Mesenchymal stem cell (in vitro differentiated cells and primary cell): ENCODE results near the gene MROH2A.
"Not testable (repeated sequence)": the region's sequence is repeated elsewhere in the genome, so short reads cannot be mapped to it uniquely, and the experiment has no call there.

ENCODE experiments used
- DNase-seq: peaks from one replicate; pipeline ENCODE4 v3.0.0-alpha.2; 2013
- H2AFZ ChIP-seq: one replicate; pipeline ENCODE4 v1.6.1; 2013; ENCODE audit warnings: low read depth, mild to moderate bottlenecking, control low read depth, inconsistent platforms, low read length, moderate library complexity
- H2AK5ac ChIP-seq: 2 replicates; pipeline ENCODE4 v1.6.1; 2013; ENCODE audit warnings: low read length, moderate library complexity, mild to moderate bottlenecking, inconsistent platforms; ENCODE audit not compliant: severe bottlenecking
- H2BK120ac ChIP-seq: one replicate; pipeline ENCODE4 v1.6.1; 2013; ENCODE audit warnings: low read depth, mild to moderate bottlenecking, inconsistent platforms, low read length, moderate library complexity
- H2BK12ac ChIP-seq, 2 experiments: one replicate each; pipeline ENCODE4 v1.6.1; 2013; ENCODE audit warnings: inconsistent platforms in 2 of 2, low read length in 2 of 2, mild to moderate bottlenecking in 2 of 2, moderate library complexity in 2 of 2, control low read depth in 1 of 2
- H2BK15ac ChIP-seq: one replicate; pipeline ENCODE4 v1.6.1; 2013; ENCODE audit warnings: mild to moderate bottlenecking, low read depth, inconsistent platforms; ENCODE audit not compliant: poor library complexity, severe bottlenecking
- H2BK5ac ChIP-seq: 2 replicates; pipeline ENCODE4 v1.6.1; 2013; ENCODE audit warnings: low read depth, mild to moderate bottlenecking, low read length, control low read depth, inconsistent platforms; ENCODE audit not compliant: poor library complexity, severe bottlenecking
- H3K14ac ChIP-seq, 2 experiments: one replicate each; pipeline ENCODE4 v1.6.1; 2013; ENCODE audit warnings: inconsistent platforms in 2 of 2, low read length in 2 of 2, control low read depth in 1 of 2, mild to moderate bottlenecking in 1 of 2, moderate library complexity in 1 of 2
- H3K18ac ChIP-seq, 2 experiments: one replicate each; pipeline ENCODE4 v1.6.1; 2013; ENCODE audit warnings: inconsistent platforms in 2 of 2, low read length in 2 of 2, control low read depth in 1 of 2, low read depth in 1 of 2, mild to moderate bottlenecking in 1 of 2
- H3K23ac ChIP-seq, 2 experiments: one replicate each; pipeline ENCODE4 v1.6.1; 2013; ENCODE audit warnings: inconsistent platforms in 2 of 2, low read length in 2 of 2, mild to moderate bottlenecking in 2 of 2, moderate library complexity in 2 of 2, control low read depth in 1 of 2
- H3K27ac ChIP-seq: 2 replicates; pipeline ENCODE4 v1.5.1; 2013; ENCODE audit warnings: mild to moderate bottlenecking, moderate library complexity, low read length, control low read depth, inconsistent platforms; ENCODE audit not compliant: poor library complexity, severe bottlenecking
- H3K27me3 ChIP-seq, 2 experiments: 2 replicates each; pipeline versions ENCODE4 v1.6.1 to v1.7.0; 2013; ENCODE audit warnings: low read length in 2 of 2, mild to moderate bottlenecking in 2 of 2, moderate library complexity in 2 of 2, control low read depth in 1 of 2, inconsistent platforms in 1 of 2; ENCODE audit not compliant: control insufficient read depth in 1 of 2, insufficient read depth in 1 of 2
- H3K36me3 ChIP-seq, 2 experiments: 2 replicates each; pipeline versions ENCODE4 v1.6.1 to v1.7.0; 2013; ENCODE audit warnings: low read length in 2 of 2, control low read depth in 1 of 2, inconsistent platforms in 1 of 2, low read depth in 1 of 2, mild to moderate bottlenecking in 1 of 2; ENCODE audit not compliant: insufficient read depth in 2 of 2, control insufficient read depth in 1 of 2
- H3K4ac ChIP-seq, 2 experiments: one replicate each; pipeline ENCODE4 v1.6.1; 2013; ENCODE audit warnings: inconsistent platforms in 2 of 2, low read length in 2 of 2, mild to moderate bottlenecking in 2 of 2, moderate library complexity in 2 of 2, control low read depth in 1 of 2, low read depth in 1 of 2
- H3K4me1 ChIP-seq: 2 replicates; pipeline ENCODE4 v1.6.1; 2013; ENCODE audit warnings: low read depth, low read length, control low read depth; ENCODE audit not compliant: control insufficient read depth, insufficient read depth
- H3K4me2 ChIP-seq: 2 replicates; pipeline ENCODE4 v1.6.1; 2013; ENCODE audit warnings: low read length, mild to moderate bottlenecking, inconsistent platforms; ENCODE audit not compliant: poor library complexity, severe bottlenecking
- H3K4me3 ChIP-seq, 2 experiments: 2 replicates each; pipeline versions ENCODE4 v1.5.1 to v1.7.0; 2013; ENCODE audit warnings: low read length in 2 of 2, mild to moderate bottlenecking in 2 of 2, control low read depth in 1 of 2, low read depth in 1 of 2; ENCODE audit not compliant: insufficient read depth in 1 of 2
- H3K79me1 ChIP-seq: replicated peaks from 2 replicates; pipeline ENCODE4 v1.6.1; 2013; ENCODE audit warnings: mild to moderate bottlenecking, control low read depth, low read length, inconsistent platforms; ENCODE audit not compliant: poor library complexity, severe bottlenecking
- H3K9ac ChIP-seq: 2 replicates; pipeline ENCODE4 v1.7.0; 2013; ENCODE audit warnings: mild to moderate bottlenecking, low read length, moderate library complexity
- H3K9me3 ChIP-seq: 2 replicates; pipeline ENCODE4 v1.7.0; 2013; ENCODE audit warnings: mild to moderate bottlenecking, low read length; ENCODE audit not compliant: control insufficient read depth
- H4K8ac ChIP-seq: one replicate; pipeline ENCODE4 v1.6.1; 2013; ENCODE audit warnings: inconsistent platforms, mild to moderate bottlenecking, low read length, moderate library complexity
- H4K91ac ChIP-seq: one replicate; pipeline ENCODE4 v1.6.1; 2013; ENCODE audit warnings: mild to moderate bottlenecking, low read length, inconsistent platforms
- WGBS: methylation state at CpG from one replicate; pipeline ENCODE4 v1.1.7; 2013; ENCODE audit warnings: mixed read lengths; 5-methylcytosine and 5-hydroxymethylcytosine counted together

MROH2A gene

DNA sequence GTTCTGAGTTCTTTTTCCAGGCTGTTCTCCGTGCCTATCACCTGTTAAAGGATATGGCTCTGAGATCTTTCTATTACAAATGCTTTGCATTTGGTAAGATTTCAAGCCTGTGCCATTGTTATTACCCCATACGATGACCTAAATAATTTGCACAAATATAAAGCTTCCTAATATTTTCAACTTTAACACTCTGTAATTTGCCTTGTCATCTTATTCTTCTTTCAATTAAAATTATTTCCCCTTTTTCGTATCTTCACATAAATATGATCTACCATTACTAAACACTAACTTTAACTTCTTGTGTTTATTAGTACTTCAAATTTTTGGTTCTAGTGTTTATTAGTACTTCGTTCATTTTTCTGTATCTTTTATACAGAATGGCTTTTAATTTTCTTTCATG is 93.3 kb downstream of the MROH2A start:
- Histone ChIP-seq H3K4me3 (no peak overlapping the region), H3K79me1 (no peaks in the 10 kb centered on the region), H2BK5ac (no peak overlapping the region), H3K4me2 (no peak overlapping the region), H3K14ac (no peak overlapping the region), H3K18ac (no peak overlapping the region), H3K36me3 (peaks cover 4 to 7% of the 10 kb centered on the region in 2 experiments), H3K9ac (no peak overlapping the region), H3K27ac (no peak overlapping the region), H4K8ac (no peak overlapping the region), H2BK120ac (no peak overlapping the region), H2AFZ (no peak overlapping the region), H2AK5ac (no peak overlapping the region), H4K91ac (no peak overlapping the region), H3K23ac (no peak overlapping the region), H2BK12ac (no peak overlapping the region), H3K4ac (no peak overlapping the region), H3K27me3 (peaks cover 0 to 3% of the 10 kb centered on the region in 2 experiments), H3K4me1 (peaks cover 2% of the 10 kb centered on the region), H3K9me3 (peaks cover 30% of the 10 kb centered on the region), H2BK15ac (no peak overlapping the region)
- no peak for DNase-seq
- 100% methylated on average over 2 of the region's 4 CpGs for WGBS

DNA sequence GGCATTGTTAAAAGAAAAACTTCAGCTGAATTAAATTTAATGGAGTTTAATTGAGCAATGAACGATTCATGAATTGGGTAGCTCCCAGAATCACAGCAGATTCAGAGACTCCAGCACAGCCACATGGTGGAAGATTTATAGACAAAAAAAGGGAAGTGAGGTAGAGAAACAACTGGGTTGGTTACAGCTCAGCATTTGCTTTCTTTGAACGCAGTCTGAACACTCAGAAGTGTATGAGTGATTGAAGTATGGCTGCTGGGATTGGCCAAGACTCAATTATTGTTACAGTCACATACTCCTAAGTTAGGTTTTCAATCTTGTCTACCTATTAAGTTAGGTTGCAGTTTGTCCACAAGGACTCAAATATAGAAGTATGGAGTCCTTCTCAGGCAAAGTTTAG is 94.0 kb downstream of the MROH2A start:
- not testable (repeated sequence) for DNase-seq, H3K23ac ChIP-seq, H3K18ac ChIP-seq, H3K9ac ChIP-seq, H3K4ac ChIP-seq, H3K4me2 ChIP-seq, H3K79me1 ChIP-seq, H3K14ac ChIP-seq, H2BK5ac ChIP-seq, H2AFZ ChIP-seq, H3K4me1 ChIP-seq, H2BK120ac ChIP-seq, H3K4me3 ChIP-seq, H2BK12ac ChIP-seq, H3K27ac ChIP-seq, H4K8ac ChIP-seq, H2BK15ac ChIP-seq, H2AK5ac ChIP-seq, H4K91ac ChIP-seq, H3K27me3 ChIP-seq, H3K36me3 ChIP-seq
- H3K9me3 ChIP-seq, result peaks cover 34% of the 10 kb centered on the region
- WGBS, result 83% methylated on average over 1 of the region's 2 CpGs

DNA sequence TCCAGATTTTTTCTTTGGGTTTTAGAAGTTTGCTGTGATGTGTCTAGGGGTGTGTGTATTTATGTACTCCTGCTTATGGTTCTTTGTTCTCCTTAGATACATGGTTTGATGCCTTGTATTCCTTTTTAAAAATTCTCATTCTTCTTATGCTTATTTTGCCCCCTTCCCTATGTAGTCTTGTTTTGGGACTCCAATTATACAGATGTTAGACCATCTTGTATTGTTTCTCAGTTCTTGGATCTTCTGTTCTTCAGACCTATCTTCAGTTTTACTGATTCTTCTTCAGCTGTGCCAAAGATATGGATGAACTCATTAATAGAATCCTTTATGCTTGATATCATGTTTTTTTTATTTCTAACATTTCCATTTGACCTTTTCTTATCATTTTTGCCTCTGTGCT is 104.2 kb downstream of the MROH2A start:
- H3K27me3 ChIP-seq, result peaks cover 0 to 10% of the 10 kb centered on the region in 2 experiments
- H3K27ac ChIP-seq, result no peak overlapping the region
- no peak overlapping the region for H3K4me2 ChIP-seq
- no peak overlapping the region for H3K4me3 ChIP-seq
- H2BK120ac ChIP-seq, result no peak overlapping the region
- no peak overlapping the region for H2BK12ac ChIP-seq
- no peak overlapping the region for H3K14ac ChIP-seq
- H3K79me1 ChIP-seq, result no peaks in the 10 kb centered on the region
- H3K9ac ChIP-seq, result no peak overlapping the region
- H4K91ac ChIP-seq, result no peak overlapping the region
- no peak overlapping the region for H3K4ac ChIP-seq
- H4K8ac ChIP-seq, result no peak overlapping the region
- H3K23ac ChIP-seq, result no peak overlapping the region
- no peak overlapping the region for H3K18ac ChIP-seq
- peak; percentile 5 for DNase-seq
- no peak overlapping the region for H2BK15ac ChIP-seq
- H2AFZ ChIP-seq, result no peak overlapping the region
- H2AK5ac ChIP-seq, result no peak overlapping the region
- H3K9me3 ChIP-seq, result peaks cover 35% of the 10 kb centered on the region
- H2BK5ac ChIP-seq, result no peak overlapping the region
- H3K4me1 ChIP-seq, result no peaks in the 10 kb centered on the region
- H3K36me3 ChIP-seq, result no peaks in the 10 kb centered on the region
